ENCODE data around the gene NUP62.

NUP62 gene

GRCh38 chr19:49904136-49904535 lies 25.2 kb downstream of the NUP62 start:
- no peak for DNase-seq (ENCODE audit: low spot score)

- DNase-seq (ENCODE audit: low spot score): peak; percentile 85
Observed at GRCh38 chr19:49896863-49897621, 32.3 kb downstream of the NUP62 start, which contains the start of gene IL4I1. Gene IL4I1 (minus strand): TSS chr19:49896887. CDS start chr19:49896160, 727 bp downstream.

DNA sequence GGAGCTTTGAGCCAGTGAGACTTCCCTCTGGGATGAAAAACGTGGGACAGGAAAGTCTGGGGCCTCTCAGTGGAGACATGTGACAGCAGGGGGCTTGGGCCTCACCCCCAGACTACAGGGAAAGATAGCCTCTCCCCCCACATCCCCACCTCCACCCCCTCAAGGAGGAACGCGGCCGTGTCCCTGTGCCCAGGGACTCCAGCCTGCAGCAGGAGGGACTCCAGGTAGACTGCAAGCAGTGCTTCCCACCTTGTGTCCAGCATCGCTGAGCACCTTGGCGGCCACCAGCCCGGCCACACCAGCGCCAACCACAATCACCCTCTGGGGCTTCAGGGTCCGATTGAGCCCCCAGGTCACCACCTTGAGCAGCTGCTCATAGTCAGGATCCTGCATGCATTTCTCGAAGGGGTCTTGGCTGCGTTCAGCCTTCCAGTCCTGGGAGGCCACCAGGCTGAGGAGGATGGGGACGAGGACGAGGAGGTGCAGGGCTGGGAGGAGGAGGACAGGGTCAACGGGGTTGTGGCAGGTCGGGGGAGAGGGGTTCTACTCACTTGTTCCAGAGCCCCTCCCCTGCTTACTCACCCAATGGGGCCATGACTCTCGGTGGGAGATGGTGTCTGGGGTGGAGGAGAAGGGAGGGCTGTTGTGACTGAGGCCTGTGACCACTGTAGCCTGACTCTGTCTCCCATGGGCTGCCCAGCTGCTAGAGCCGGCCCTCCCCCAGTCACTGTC lies 33.6 kb downstream of the NUP62 start:
- DNase-seq (ENCODE audit: low spot score): peak; percentile 23

DNA sequence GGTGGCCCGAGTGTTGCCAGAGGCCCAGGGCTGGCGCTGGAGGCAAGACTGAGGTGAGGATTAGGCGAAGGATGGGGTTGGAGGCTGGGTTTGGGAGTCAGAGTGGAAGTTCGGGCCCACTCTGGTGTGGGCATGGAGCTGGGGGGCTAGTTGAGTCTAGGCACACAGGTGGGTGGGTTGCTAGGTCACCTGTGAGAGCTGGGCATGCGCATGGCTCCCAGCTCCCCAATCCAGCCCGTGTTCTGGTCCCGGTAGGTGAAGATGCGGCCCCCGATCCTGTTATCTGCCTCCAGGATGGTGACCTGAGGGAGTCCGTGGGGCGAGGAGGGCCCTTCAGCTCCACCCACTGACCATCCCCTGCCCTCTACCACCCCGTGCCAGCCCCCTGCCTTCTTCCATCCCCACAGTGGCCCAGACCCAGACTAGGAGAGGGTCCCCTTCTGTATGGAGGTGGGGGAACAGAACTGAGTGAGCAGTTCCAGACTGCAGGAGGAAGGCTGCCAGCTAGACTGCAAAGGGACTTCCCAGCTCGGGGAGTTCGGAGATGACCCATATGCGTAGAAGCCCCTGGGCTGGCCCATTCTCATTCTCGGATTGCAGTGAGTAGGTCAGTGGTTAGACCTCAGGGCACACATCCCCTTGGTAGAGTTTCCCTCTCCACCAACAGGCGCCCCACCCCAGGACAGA lies 34.3 kb downstream of the NUP62 start:
- peak; percentile 40 for DNase-seq (ENCODE audit: low spot score)

DNA sequence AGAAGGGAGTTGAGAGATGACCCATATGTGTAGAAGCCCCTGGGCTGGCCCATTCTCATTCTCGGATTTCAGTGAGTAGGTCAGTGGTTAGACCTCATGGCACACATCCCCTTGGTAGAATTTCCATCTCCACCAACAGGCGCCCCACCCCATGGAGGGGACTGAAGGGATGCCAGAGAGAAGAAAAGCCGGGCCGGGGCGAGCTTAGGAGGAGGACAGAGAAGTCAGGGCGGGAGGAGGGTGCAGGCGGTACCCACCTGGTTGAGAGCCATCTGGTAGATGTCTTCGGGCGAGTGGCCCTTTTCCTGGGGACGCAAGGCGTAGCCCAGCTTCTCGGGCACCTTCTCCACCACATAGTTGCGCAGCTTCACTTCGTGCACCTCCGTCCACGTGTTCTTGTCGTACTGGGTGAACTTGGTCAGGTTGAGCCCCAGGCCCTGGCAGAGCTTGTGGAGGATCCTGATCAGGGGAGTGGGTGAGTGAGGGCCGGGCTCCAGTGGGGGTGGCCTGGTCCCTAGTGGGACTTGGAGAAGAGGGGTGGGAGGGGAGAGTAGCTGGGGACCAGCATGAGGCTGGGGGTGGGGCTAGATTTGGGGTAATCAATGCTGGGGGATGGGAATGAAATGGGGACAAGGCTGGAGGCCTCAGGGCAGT lies 35.2 kb downstream of the NUP62 start:
- DNase-seq (ENCODE audit: low spot score): no peak

GRCh38 chr19:49892716-49893115 lies 36.6 kb downstream of the NUP62 start:
- DNase-seq (ENCODE audit: low spot score): no peak

- DNase-seq (ENCODE audit: low spot score): no peak
Observed at GRCh38 chr19:49891393-49891792, 37.9 kb downstream of the NUP62 start.

GRCh38 chr19:49890349-49891311 lies 38.7 kb downstream of the NUP62 start:
- peak; percentile 64 for DNase-seq (ENCODE audit: low spot score)

GRCh38 chr19:49889687-49890348 lies 39.5 kb downstream of the NUP62 start:
- DNase-seq (ENCODE audit: low spot score): peak; percentile 81

GRCh38 chr19:49889038-49889686 lies 40.1 kb downstream of the NUP62 start:
- DNase-seq (ENCODE audit: low spot score): no peak

DNA sequence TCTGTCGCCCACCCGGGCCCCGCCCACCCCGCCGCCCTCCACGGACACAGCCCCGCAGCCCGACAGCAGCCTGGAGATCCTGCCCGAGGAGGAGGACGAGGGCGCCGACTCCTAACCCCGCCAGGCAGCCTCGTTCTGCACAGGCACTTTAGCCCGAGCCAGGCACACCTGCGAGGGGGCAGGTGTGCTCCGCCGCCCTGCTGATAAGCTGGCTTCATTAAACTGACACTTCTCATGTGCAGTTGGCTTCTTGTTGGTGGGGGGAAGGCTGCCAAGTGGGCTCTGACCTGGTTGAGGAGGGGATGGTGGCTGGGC lies 40.8 kb downstream of the NUP62 start:
- no peak for DNase-seq (ENCODE audit: low spot score)

DNA sequence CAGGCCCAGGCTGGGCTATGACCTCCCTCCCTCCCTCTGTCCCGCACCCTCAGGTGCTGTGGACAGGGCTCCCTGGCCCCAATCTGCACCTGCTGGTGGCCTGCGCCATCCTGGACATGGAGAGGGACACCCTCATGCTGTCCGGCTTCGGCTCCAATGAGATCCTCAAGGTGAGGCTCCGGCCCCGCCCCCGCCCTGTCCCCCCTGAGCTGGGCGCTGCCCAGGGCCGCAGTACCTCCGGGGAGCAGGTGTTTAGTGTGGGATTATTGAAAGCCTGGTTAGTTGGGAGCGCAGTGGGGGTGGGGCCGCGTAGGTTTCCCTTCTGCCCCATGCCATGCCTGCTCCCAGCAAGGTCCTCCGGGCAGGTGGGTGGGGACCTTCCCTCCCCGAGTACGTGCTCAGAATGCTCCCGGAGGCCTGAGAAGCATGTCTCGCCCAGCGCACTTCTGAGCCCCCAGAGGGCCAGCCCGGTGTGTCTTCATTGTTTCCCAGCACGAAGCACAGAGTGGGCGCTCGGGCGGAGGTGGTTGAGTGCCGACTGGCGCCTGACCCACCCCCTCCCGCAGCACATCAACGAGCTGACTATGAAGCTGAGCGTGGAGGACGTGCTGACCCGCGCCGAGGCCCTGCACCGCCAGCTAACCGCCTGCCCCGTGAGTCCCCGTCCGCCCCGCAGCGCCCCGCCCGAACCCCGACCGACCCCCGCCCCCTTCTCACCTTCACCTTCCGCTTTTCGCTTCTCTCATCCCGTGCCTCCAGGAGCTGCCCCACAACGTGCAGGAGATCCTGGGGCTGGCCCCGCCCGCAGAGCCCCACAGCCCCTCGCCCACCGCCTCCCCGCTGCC lies 41.4 kb downstream of the NUP62 start:
- no peak for DNase-seq (ENCODE audit: low spot score)

- DNase-seq (ENCODE audit: low spot score): no peak
Observed at GRCh38 chr19:49887037-49887664, 42.2 kb downstream of the NUP62 start.

GRCh38 chr19:49884760-49885159 lies 44.5 kb downstream of the NUP62 start:
- no peak for DNase-seq (ENCODE audit: low spot score)

DNA sequence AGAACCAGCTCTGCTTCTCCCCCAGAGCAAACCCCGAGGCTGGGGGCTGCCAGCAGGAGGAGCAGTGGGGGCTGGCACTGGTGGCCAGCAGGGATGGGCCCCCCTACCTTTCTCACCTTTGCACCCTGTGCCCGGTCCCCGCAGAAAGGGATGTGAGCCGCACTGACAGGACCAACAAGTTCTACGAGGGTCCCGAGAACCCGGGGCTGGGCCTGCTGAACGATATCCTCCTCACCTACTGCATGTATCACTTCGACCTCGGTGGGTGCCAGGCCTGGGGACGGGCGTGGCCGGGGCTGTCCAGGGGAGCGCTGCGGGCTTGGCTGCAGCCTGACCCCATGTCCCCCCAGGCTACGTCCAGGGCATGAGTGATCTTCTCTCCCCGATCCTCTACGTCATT lies 45.2 kb downstream of the NUP62 start:
- DNase-seq (ENCODE audit: low spot score): no peak

GRCh38 chr19:49883094-49883493 lies 46.2 kb downstream of the NUP62 start:
- DNase-seq (ENCODE audit: low spot score): no peak

DNA sequence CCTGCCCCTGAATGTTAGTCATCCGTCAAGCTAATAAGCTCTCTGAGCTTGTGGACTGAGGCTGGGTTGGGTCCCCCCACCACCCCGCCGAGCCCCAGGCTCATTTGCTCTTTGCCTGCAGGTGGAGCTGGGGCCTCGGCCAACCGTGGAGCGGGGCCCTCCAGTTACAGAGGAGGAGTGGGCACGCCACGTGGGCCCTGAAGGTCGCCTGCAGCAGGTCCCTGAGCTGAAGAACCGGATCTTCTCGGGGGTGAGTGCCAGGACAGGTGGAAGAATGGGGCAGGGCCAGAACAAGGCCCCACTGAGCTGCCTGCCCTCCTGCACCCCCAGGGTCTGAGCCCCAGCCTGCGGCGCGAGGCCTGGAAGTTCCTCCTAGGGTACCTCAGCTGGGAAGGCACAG lies 46.7 kb downstream of the NUP62 start:
- no peak for DNase-seq (ENCODE audit: low spot score)

DNA sequence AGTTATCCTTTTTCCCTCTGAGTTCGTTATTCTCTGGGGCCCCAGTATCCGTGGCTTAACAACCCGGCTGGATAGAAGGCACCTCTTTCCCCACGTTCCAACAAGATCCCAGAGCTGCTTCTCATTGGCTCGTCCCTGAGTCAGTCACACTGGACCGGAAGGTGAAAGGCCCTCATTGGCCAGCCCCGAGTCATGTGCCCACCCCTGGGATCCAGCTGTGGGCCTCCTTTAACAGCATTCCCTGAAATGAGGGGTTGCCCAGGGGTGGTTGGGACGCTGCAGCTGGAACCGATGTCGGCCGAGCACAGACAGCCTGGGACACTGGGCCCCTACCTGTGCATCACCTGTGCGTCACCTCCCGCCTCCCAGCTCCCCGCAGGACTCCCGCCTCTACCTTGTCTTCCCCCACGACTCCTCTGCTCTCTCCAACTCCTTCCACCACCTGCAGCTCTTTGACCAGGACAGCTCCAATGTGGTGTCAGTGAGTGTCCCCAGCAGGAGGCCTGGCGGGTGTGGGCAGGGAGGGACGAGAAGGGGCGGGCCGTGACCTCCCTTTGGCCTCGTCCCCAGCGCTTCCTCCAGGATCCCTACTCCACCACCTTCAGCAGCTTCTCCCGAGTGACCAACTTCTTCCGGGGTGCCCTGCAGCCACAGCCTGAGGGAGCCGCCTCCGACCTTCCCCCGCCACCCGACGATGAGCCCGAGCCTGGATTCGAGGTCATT lies 47.5 kb downstream of the NUP62 start:
- DNase-seq (ENCODE audit: low spot score): no peak

Measured in CD4-positive, alpha-beta T cell treated with Interleukin-2 at 100 ng/mL for 4 hours (primary cell).